ENCODE measurements around the gene HSPA1B. TPM values are rescaled to one million over a fixed set of nuclear protein-coding genes. Genes with fewer than 3 reads are reported as not detected.
"Not testable (repeated sequence)": the region's sequence is repeated elsewhere in the genome, so short reads cannot be mapped to it uniquely, and the experiment has no call there.

The HSPA1B gene
- polyA plus RNA-seq, 3 donors = 119 to 167 (median 142) TPM

- DNase-seq (ENCODE audit: extremely low read depth in 1 of 11, low read depth in 9 of 11, low spot score in 4 of 11) = not testable (repeated sequence)
These were observed 12.2 kb downstream of the HSPA1B start for GRCh38 chr6:31839779-31840126.

GRCh38 chr6:31842053-31842452 lies 14.5 kb downstream of the HSPA1B start:
- DNase-seq (ENCODE audit: extremely low read depth in 1 of 11, low read depth in 9 of 11, low spot score in 4 of 11) = no peak

GRCh38 chr6:31844507-31844906 lies 17.0 kb downstream of the HSPA1B start:
- no peak for DNase-seq (ENCODE audit: extremely low read depth in 1 of 11, low read depth in 9 of 11, low spot score in 4 of 11)

GRCh38 chr6:31847276-31847978 lies 19.9 kb downstream of the HSPA1B start:
- no peak for DNase-seq (ENCODE audit: extremely low read depth in 1 of 11, low read depth in 9 of 11, low spot score in 4 of 11)

GRCh38 chr6:31850765-31851484 lies 23.4 kb downstream of the HSPA1B start:
- DNase-seq (ENCODE audit: extremely low read depth in 1 of 11, low read depth in 9 of 11, low spot score in 4 of 11) = no peak

GRCh38 chr6:31851485-31851832 lies 23.9 kb downstream of the HSPA1B start:
- no peak for DNase-seq (ENCODE audit: extremely low read depth in 1 of 11, low read depth in 9 of 11, low spot score in 4 of 11)

- DNase-seq (ENCODE audit: extremely low read depth in 1 of 11, low read depth in 9 of 11, low spot score in 4 of 11) = not testable (repeated sequence)
These were observed 24.6 kb downstream of the HSPA1B start for GRCh38 chr6:31851980-31852718.

GRCh38 chr6:31857774-31858173 lies 30.2 kb downstream of the HSPA1B start:
- DNase-seq (ENCODE audit: extremely low read depth in 1 of 11, low read depth in 9 of 11, low spot score in 4 of 11) = not testable (repeated sequence)

GRCh38 chr6:31858707-31859106 lies 31.2 kb downstream of the HSPA1B start:
- DNase-seq (ENCODE audit: extremely low read depth in 1 of 11, low read depth in 9 of 11, low spot score in 4 of 11) = no peak

- no peak for DNase-seq (ENCODE audit: extremely low read depth in 1 of 11, low read depth in 9 of 11, low spot score in 4 of 11)
These were observed 32.4 kb downstream of the HSPA1B start for GRCh38 chr6:31859923-31860322.

- no peak for DNase-seq (ENCODE audit: extremely low read depth in 1 of 11, low read depth in 9 of 11, low spot score in 4 of 11)
These were observed 32.8 kb downstream of the HSPA1B start for GRCh38 chr6:31860349-31860748.

GRCh38 chr6:31861150-31861549 lies 33.6 kb downstream of the HSPA1B start:
- no peak for DNase-seq (ENCODE audit: extremely low read depth in 1 of 11, low read depth in 9 of 11, low spot score in 4 of 11)

- DNase-seq (ENCODE audit: extremely low read depth in 1 of 11, low read depth in 9 of 11, low spot score in 4 of 11) = no peak
These were observed 34.4 kb downstream of the HSPA1B start for GRCh38 chr6:31861919-31862343.

- DNase-seq (ENCODE audit: extremely low read depth in 1 of 11, low read depth in 9 of 11, low spot score in 4 of 11) = peak; percentile 96 to 100 (median 99)
These were observed 35.1 kb downstream of the HSPA1B start, which contains the start of gene NEU1 for GRCh38 chr6:31862344-31863235. TSS of gene NEU1 (minus strand) at chr6:31862821. CDS start at chr6:31862776, 45 bp downstream.

GRCh38 chr6:31864123-31864562 lies 36.6 kb downstream of the HSPA1B start:
- DNase-seq (ENCODE audit: extremely low read depth in 1 of 11, low read depth in 9 of 11, low spot score in 4 of 11) = not testable (repeated sequence)

- DNase-seq (ENCODE audit: extremely low read depth in 1 of 11, low read depth in 9 of 11, low spot score in 4 of 11) = no peak
These were observed 37.3 kb downstream of the HSPA1B start for GRCh38 chr6:31864818-31865204.

- no peak for DNase-seq (ENCODE audit: extremely low read depth in 1 of 11, low read depth in 9 of 11, low spot score in 4 of 11)
These were observed 37.9 kb downstream of the HSPA1B start for GRCh38 chr6:31865205-31866118.

- not testable (repeated sequence) for DNase-seq (ENCODE audit: extremely low read depth in 1 of 11, low read depth in 9 of 11, low spot score in 4 of 11)
These were observed 41.1 kb downstream of the HSPA1B start for GRCh38 chr6:31868658-31868971.

Data from renal cortex interstitium (tissue), 11 donors.